ENCODE results near the gene CGGBP1.

GRCh38 chr3:88033808-88034207 is 25.0 kb downstream of the CGGBP1 start:
- TF ChIP-seq PBX3 (IDR thresholded peaks at IDR 0.05) (no peak), CTCF (IDR thresholded peaks at IDR 0.05) (no peak), POLR2A (IDR thresholded peaks at IDR 0.05; ENCODE audit: low read length) (no peak), NPAS2 (CRISPR knock-in tag; IDR thresholded peaks at IDR 0.05; ENCODE audit: borderline replicate concordance) (no peak), USF2 (IDR thresholded peaks at IDR 0.05) (no peak), EHMT2 (IDR thresholded peaks at IDR 0.05; ENCODE audit: low read depth) (no peak), NFE2L2 (conservative IDR thresholded peaks at IDR 0.05; ENCODE audit: low read length) (no peak), CHD2 (IDR thresholded peaks at IDR 0.05; ENCODE audit: low read length, partially characterized antibody) (no peak), MAX (IDR thresholded peaks at IDR 0.05) (no peak), MAFK (IDR thresholded peaks at IDR 0.05; ENCODE audit: partially characterized antibody) (no peak), KDM5A (IDR thresholded peaks at IDR 0.05) (no peak), EHF (CRISPR knock-in tag; IDR thresholded peaks at IDR 0.05) (no peak)

Measured in A549 (cell line).